ENCODE results near the gene ALS2CL.

GRCh38 chr3:46699676-46700523 lies 6.4 kb upstream of the ALS2CL start:
- TF ChIP-seq CTCF (IDR thresholded peaks at IDR 0.05) (no peak), POLR2A (IDR thresholded peaks at IDR 0.05) (no peak)

Data from ovary (tissue), 3 donors.